ENCODE data around the gene TAF5L. TPM values are rescaled to one million over a fixed set of nuclear protein-coding genes. Genes with fewer than 3 reads are reported as not detected.

TAF5L gene
- total RNA-seq, 1 donor from 2014 or later = 21.7 TPM

DNA sequence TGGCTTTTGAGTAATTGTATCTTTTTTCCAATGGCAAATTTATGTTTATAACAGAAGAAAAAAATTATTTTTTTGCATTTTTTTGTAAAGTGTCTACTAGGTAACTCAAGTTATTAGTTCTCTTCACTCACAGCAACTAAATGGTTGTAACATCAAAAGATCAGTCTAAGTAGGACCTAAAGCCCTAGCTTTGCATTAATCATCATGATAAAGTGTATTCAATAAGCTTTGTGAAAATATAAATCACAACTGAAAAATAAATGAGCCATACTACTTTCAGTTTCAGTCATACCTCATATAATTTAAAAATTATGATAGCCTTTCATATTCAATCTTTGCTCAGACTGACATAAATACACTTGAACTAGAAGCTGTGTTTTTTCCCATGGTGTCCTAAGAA lies 6.9 kb downstream of the TAF5L start:
- no peak for TF ChIP-seq CTCF (IDR thresholded peaks at IDR 0.05)
- Histone ChIP-seq H3K36me3 (peaks cover 3% of the 10 kb centered on the region in 2 donors), H3K9me3 (no peaks in the 10 kb centered on the region), H3K4me3 (no peak overlapping the region), H3K4me1 (peaks cover 4 to 35% of the 10 kb centered on the region in 2 donors), H3K27me3 (no peaks in the 10 kb centered on the region), H3K27ac (no peak overlapping the region)
- intact Hi-C loops (cut with DNase I) = no loop called here
- DNase-seq (ENCODE audit: low spot score in 2 of 2) = no peak

GRCh38 chr1:229617351-229618100 lies 8.4 kb downstream of the TAF5L start:
- Histone ChIP-seq H3K9me3 (no peaks in the 10 kb centered on the region), H3K27me3 (no peaks in the 10 kb centered on the region), H3K27ac (no peak overlapping the region), H3K4me3 (no peak overlapping the region), H3K36me3 (peaks cover 7 to 16% of the 10 kb centered on the region in 2 donors), H3K4me1 (peaks cover 0 to 24% of the 10 kb centered on the region in 2 donors)
- no peak for TF ChIP-seq CTCF (IDR thresholded peaks at IDR 0.05)
- intact Hi-C loops (cut with DNase I) = no loop called here
- no peak for DNase-seq (ENCODE audit: low spot score in 2 of 2)

- no peak overlapping the region for H3K27ac ChIP-seq
- DNase-seq (ENCODE audit: low spot score in 2 of 2) = no peak
- no peaks in the 10 kb centered on the region for H3K27me3 ChIP-seq
- intact Hi-C loops (cut with DNase I) = no loop called here
- H3K36me3 ChIP-seq = peaks cover 35 to 45% of the 10 kb centered on the region in 2 donors
- H3K4me1 ChIP-seq = peaks cover 0 to 13% of the 10 kb centered on the region in 2 donors
- no peak for TF ChIP-seq CTCF (IDR thresholded peaks at IDR 0.05)
- H3K9me3 ChIP-seq = no peaks in the 10 kb centered on the region
- no peak overlapping the region for H3K4me3 ChIP-seq
Observed at GRCh38 chr1:229614701-229615100, 11.2 kb downstream of the TAF5L start.

DNA sequence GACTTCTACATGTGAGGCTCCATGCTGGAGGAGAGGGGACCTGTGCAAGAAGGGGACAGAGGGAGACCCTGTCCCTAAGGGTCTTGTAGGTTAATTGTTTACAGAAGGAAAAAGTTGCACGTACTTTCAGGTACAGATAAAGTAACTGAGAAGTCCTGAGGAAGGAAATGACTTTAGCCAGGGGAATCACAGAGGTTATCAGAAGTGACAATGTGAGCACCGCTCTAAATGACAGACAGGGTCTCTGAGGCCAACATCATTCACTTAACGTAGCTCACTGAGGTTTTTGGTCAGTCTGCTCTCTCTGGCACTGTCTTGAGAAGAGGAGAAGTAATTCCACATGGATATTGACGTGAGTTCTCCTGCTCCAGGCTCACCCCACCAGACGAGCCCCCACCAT lies 12.0 kb downstream of the TAF5L start:
- no peak for DNase-seq (ENCODE audit: low spot score in 2 of 2)
- intact Hi-C loops (cut with DNase I) = no loop called here
- H3K9me3 ChIP-seq = no peaks in the 10 kb centered on the region
- no peak for TF ChIP-seq CTCF (IDR thresholded peaks at IDR 0.05)
- H3K27me3 ChIP-seq = no peaks in the 10 kb centered on the region
- H3K4me3 ChIP-seq = no peak overlapping the region
- no peak overlapping the region for H3K27ac ChIP-seq
- H3K36me3 ChIP-seq = peaks cover 43 to 52% of the 10 kb centered on the region in 2 donors
- peaks cover 0 to 13% of the 10 kb centered on the region in 2 donors for H3K4me1 ChIP-seq

- no peaks in the 10 kb centered on the region for H3K4me1 ChIP-seq
- DNase-seq (ENCODE audit: low spot score in 2 of 2) = no peak
- intact Hi-C loops (cut with DNase I) = no loop called here
- H3K27ac ChIP-seq = peak overlapping the region in 1 of 2 donors; percentile 10
- no peak overlapping the region for H3K4me3 ChIP-seq
- H3K36me3 ChIP-seq = peaks cover 71 to 92% of the 10 kb centered on the region in 2 donors
- H3K27me3 ChIP-seq = no peaks in the 10 kb centered on the region
- H3K9me3 ChIP-seq = no peaks in the 10 kb centered on the region
- TF ChIP-seq CTCF (IDR thresholded peaks at IDR 0.05) = no peak
Observed at GRCh38 chr1:229608590-229608989, 17.3 kb downstream of the TAF5L start.
